GM12891 (cell line): ENCODE data around the gene NUB1.

ENCODE experiments used
- DNase-seq: peaks from one replicate; pipeline ENCODE4 v3.0.0; 2011; ENCODE audit warnings: low spot score; ENCODE audit not compliant: insufficient read length
- FAIRE-seq: peaks from 2 replicates; lab custom pipeline; 2011; peaks lifted over from hg19 to GRCh38; lab: Jason Lieb, UNC
- PAX5 ChIP-seq: IDR thresholded peaks from 2 replicates; pipeline ENCODE4 v1.6.1; 2011; ENCODE audit warnings: low read length, moderate library complexity, mild to moderate bottlenecking; ENCODE audit not compliant: insufficient read depth, severe bottlenecking
- POLR2A ChIP-seq: IDR thresholded peaks from 2 replicates; pipeline ENCODE4 v1.6.1; 2011; ENCODE audit warnings: low read depth, low read length, control low read depth
- POLR2AphosphoS5 ChIP-seq: IDR thresholded peaks from 2 replicates; pipeline ENCODE4 v1.6.1; 2011; ENCODE audit warnings: low read depth, low read length, control low read depth
- POU2F2 ChIP-seq: IDR thresholded peaks from 2 replicates; pipeline ENCODE4 v1.6.1; 2011; ENCODE audit warnings: low read depth, mild to moderate bottlenecking, control low read depth, low read length, moderate library complexity
- SPI1 ChIP-seq: IDR thresholded peaks from 2 replicates; pipeline ENCODE4 v1.6.1; 2011; ENCODE audit warnings: low read depth, low read length, control low read depth
- TAF1 ChIP-seq: IDR thresholded peaks from 2 replicates; pipeline ENCODE4 v1.6.1; 2011; ENCODE audit warnings: low read depth, low read length, control low read depth

Gene NUB1

GRCh38 chr7:151392426-151392825, 50.8 kb downstream of the NUB1 start:
- TF ChIP-seq POU2F2 (no peak), POLR2AphosphoS5 (no peak), PAX5 (no peak), POLR2A (no peak), TAF1 (no peak), SPI1 (no peak)
- FAIRE-seq = no peak
- no peak for DNase-seq

GRCh38 chr7:151393031-151393977, 51.7 kb downstream of the NUB1 start:
- TF ChIP-seq POLR2AphosphoS5 (no peak), POU2F2 (no peak)
- DNase-seq (no peak), FAIRE-seq (no peak)

GRCh38 chr7:151394076-151395035, 52.7 kb downstream of the NUB1 start:
- no peak for DNase-seq
- FAIRE-seq = no peak
- no peak for TF ChIP-seq TAF1
- no peak for TF ChIP-seq POLR2A
- TF ChIP-seq POU2F2 = no peak
- TF ChIP-seq PAX5 = no peak
- TF ChIP-seq SPI1 = no peak
- no peak for TF ChIP-seq POLR2AphosphoS5

GRCh38 chr7:151395036-151395367, 53.4 kb downstream of the NUB1 start:
- FAIRE-seq (no peak), DNase-seq (no peak)
- TF ChIP-seq POU2F2 = no peak
- no peak for TF ChIP-seq TAF1
- TF ChIP-seq PAX5 = no peak
- TF ChIP-seq POLR2AphosphoS5 = no peak
- TF ChIP-seq SPI1 = no peak
- TF ChIP-seq POLR2A = no peak

- TF ChIP-seq POLR2A = no peak
- no peak for TF ChIP-seq PAX5
- no peak for TF ChIP-seq TAF1
- no peak for TF ChIP-seq SPI1
- TF ChIP-seq POU2F2 = no peak
- no peak for TF ChIP-seq POLR2AphosphoS5
- FAIRE-seq (no peak), DNase-seq (no peak)
Observed at GRCh38 chr7:151396328-151396970, 54.8 kb downstream of the NUB1 start.

GRCh38 chr7:151397026-151397425, 55.4 kb downstream of the NUB1 start:
- no peak for DNase-seq
- TF ChIP-seq POLR2A (no peak), POLR2AphosphoS5 (no peak), TAF1 (no peak), PAX5 (no peak), SPI1 (no peak), POU2F2 (no peak)
- no peak for FAIRE-seq

- DNase-seq = no peak
- FAIRE-seq = peak; percentile 72
- TF ChIP-seq POLR2AphosphoS5 (no peak), POLR2A (no peak), TAF1 (no peak), PAX5 (no peak), POU2F2 (no peak), SPI1 (no peak)
Observed at GRCh38 chr7:151398446-151399304, 57.1 kb downstream of the NUB1 start.

- no peak for TF ChIP-seq POLR2A
- no peak for TF ChIP-seq POU2F2
- TF ChIP-seq POLR2AphosphoS5 = no peak
- TF ChIP-seq PAX5 = no peak
- FAIRE-seq (no peak), DNase-seq (no peak)
Observed at GRCh38 chr7:151399305-151399601, 57.6 kb downstream of the NUB1 start.

GRCh38 chr7:151399906-151400305, 58.3 kb downstream of the NUB1 start:
- DNase-seq (peak; percentile 9), FAIRE-seq (no peak)
- no peak for TF ChIP-seq POLR2A
- TF ChIP-seq POU2F2 = no peak
- no peak for TF ChIP-seq POLR2AphosphoS5
- no peak for TF ChIP-seq PAX5
- TF ChIP-seq TAF1 = no peak
- TF ChIP-seq SPI1 = no peak
